CD4-positive, alpha-beta T cell treated with Interferon alpha-2 for 1 hour (primary cell): ENCODE data around the gene CRACR2A.

Experiments
- DNase-seq, 2 donors: peaks; one replicate each; pipeline ENCODE4 v3.0.0-alpha.2; 2020 to 2022

Gene CRACR2A

DNA sequence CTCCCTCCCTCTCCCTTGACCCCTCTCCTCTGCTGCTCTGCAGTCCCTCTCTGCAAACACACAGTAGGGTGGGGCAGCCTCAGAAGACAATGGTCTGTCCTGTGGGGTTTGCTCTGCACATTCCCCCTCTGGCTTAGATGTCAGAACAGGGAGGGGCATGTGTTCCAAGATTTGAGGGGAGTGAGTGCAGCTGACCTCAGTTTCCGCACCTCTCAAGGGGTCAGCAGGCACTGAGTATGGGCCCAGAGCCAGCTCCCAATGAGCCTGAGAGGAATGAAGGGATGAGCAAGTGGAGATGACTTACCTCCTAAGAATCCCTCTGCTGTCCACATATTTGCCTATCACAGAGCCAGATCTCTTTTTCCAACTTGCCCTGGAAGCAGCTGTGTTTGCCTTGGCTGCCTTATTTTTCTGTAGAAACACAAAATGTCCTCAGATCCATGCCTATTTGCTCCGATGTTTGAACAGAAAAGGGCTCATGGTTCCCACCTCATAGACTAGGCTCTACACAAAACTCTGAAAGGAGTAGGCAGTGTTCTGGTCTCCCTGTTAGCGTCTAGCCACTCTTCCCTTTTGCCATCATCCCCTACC is 111.4 kb downstream of the CRACR2A start:
- no peak for DNase-seq

DNA sequence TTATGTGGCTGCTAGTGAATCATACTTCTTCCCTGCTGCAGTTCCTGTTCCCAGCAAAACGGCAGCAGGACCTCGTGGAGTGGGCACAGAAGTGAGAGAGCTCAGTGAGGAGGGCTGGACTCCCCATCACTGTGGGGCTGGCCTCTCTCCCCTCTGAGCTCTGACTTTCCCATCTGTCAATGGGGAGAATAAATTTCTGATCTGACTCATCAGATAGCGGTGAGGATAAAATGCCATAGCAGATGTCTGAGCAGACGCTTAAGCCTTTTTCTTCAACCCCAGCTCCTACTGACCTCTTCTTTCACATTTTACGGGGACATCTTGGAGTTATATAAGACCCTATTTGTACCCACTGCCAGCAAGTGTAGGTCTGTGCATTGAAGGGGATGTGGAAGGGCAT is 116.6 kb downstream of the CRACR2A start:
- DNase-seq: no peak

DNA sequence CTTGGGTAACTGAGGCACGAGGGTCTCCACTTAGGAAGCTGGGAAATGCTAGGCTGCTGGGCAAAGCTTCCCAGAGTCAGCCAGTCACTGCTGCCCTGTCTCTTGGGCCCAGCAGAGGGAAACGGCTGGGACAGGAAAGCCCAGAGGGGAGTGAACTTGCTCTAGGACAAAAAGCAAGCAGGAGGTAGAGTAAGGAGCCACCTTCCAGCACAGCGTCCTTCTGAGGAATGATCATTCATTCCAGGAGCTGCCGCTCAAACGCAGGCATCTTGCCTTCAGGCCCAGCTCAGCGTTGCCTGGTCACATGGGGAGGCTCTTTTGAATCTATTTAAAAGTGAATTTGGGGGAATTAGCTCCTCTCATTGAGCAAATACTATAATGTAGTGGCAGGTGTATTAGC is 118.6 kb downstream of the CRACR2A start:
- no peak for DNase-seq

DNA sequence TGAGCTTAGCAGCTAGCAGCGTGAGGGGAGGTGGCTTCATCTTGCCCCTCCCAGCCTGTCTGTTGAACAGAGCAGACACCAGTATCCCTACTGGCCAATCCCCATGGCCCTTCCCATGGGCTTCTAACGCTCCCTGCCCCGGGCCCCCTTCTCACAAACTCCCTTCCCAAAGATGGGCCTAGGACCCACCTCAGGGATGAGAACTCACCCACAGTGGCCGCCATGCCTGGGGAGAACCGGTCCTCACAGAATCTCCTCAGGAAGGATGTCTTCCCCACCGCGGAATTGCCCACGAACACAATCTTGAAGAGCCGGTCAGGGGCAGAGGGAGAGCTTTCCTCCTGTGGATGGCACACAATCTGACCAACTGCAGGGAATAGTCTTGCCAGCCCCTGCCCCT is 119.5 kb downstream of the CRACR2A start:
- DNase-seq: no peak

DNA sequence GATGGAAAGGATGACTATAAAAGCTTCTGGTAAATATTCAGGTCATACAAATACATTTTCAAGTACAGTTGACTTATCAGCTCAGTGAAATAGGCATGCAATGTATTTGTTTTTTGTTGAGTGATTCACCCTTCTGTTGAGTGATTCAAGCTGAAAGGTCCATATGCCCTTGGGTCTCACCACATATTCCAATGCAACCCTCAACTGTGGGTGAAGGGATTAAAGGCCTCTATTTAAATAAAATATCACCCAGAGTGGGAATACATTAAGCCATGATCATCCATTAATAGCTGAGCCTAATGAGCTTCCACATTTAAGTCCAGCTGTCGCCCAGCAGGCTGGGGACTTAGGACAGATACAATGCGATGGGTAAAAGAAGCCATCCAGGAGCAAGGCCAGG is 120.2 kb downstream of the CRACR2A start:
- no peak for DNase-seq

DNA sequence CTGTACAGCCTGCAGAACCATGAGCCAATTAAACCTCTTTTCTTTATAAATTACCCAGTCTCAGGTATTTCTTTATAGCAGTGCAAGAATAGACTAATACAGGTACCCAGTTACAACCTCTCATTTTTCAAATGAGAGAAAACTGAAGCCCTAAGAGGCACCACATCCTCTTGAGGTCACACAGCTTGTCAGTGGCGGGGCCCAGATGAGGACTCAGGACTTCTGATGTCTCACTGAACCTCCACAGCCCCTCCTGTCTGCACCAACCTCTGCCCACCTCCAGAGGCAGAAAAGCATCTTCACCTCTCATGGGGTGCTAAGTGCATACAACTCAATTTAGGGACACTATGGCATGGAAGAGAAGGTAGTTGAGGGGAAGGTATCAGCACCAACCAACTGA is 120.7 kb downstream of the CRACR2A start:
- no peak for DNase-seq

DNA sequence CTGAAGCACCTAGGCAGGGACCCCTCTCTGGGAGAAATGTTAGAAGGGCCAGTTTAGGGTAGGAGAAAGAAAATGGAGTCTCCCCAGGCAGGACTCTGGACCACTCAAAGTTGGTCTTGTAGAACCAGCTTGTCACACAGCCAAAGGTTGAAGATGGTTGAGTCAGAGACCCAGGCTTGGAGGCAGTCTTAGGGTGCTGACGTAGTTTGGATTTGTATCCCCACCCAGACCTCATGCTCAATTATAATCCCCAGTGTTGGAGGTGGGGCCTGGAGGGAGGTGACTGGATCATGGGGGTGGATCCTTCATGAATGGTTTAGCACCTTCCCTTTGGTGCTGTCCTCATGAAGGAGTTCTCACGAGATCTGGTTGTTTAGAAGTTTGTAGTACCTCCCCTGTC is 121.2 kb downstream of the CRACR2A start:
- no peak for DNase-seq

DNA sequence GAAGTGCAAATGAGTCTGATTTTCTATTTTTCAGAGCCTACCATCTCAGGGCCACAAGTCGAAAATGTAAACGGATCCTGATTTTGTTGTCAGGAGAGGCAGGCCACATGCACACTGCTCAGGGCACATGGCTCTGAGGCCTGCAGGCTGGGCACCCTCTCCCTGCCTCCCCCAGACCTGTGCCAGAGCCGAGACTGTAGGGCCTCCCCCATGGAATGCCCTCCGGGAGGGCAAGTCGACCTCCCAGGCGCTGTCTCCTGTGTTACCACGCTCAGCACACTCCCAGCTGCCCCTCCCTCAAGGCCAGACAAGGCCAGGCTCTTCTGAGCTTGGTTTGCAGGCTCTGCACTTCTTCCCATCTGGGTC is 121.7 kb downstream of the CRACR2A start:
- DNase-seq: no peak

DNA sequence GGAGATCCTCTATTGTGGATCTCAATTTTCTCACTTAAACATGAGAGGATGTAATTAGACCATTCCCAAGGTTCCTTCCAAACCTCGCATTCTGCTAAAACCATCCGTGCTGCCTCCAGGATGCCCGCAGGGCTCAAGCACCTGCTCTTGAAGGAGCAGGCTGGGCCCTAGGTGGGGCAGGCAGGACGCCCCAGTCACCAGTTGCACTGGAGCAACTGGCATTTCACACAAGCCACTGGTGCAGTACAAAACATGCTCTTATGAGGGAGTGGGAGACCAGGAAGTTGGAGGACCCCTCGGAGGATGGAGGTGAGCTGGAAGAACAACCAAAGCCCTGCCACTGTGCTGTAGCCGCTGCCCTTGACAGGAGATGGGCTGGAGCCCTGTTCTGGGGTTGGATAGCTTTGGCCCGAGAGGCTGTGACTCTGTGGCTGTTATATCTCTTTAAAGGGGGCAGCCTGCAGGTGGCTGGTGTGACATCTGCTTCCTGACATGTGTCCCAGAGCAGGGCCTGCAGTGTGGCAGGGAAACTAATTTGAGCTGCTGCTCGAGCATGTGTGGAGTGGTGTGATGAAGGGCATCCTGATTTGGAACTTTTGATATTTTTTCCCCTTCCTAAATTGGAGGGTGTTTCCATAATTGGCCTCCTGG is 122.2 kb downstream of the CRACR2A start:
- DNase-seq: no peak

DNA sequence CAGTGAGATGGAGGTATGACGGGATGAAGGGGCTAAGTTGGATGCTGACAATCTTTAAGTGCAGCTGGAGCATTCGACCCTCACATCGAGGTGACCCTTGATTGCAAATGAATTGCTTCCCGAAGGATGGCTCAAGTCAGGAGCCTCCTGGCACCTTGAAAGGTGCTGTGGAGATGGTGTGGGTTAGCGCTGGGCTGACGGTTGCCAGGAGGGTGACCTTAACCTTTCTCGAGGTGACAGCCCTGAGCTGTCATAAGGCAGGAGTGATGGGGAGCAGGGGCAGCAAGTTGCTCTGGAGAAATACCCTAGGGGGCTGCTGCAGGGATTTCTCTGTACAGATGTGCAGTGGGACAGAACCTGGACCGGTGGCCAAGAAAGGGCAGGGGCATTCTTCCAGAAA is 122.8 kb downstream of the CRACR2A start:
- DNase-seq: no peak

DNA sequence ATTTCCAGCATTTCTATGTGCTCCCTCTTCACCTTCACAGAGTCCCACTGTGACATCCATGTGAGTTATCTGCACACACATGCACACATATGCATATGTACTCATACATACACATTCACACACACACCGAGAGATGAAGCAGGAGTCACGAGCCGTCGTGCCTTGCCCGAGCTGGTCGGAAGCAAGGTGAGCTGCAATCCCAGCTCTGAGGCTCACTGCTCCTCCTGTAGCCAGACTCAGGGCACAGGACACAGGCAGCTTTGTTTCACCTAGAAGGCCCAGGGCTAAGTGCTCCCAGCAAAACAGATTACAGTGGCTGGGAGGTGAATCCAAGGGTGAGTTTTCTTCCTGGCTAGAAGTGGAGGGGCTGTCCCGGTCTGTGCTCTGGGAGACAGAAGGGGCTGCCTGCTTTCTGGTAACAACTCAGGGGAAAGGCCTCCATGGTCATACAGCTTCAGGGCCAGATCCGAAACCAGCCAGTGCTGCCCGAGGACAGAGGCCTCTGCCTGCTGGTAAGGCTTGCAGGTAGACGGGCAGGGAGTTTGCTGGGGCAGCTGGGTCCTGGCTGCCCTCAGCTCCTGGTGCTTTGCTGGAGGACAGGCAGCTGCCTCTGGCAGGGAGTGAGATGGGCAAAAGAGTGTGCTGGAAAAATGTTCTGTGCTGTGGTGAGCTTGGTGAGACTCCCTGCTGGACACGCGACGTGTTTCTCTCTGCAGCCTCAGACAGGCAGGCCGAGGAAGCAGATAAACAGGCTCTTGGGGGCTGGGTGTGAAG is 123.7 kb downstream of the CRACR2A start:
- DNase-seq: no peak

DNA sequence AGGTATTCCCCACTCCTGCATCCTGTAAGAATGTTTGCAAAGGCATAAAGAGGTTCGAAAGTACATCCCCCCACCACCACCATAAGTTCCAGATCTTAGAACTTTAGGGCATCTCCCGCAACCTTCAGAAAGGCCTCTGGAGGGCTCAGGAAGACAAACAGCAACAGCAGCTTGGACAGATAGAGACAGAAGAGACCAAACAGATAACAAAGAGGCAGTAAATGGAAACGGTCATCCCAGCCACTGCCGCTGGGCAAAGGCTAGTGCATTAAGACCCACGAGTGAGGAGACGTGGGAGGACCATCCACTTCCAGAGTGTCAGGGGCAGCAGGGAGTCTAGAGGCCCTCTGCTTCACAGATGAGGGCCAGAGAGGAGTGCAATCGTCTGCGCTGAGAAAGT is 124.3 kb downstream of the CRACR2A start:
- DNase-seq: no peak

DNA sequence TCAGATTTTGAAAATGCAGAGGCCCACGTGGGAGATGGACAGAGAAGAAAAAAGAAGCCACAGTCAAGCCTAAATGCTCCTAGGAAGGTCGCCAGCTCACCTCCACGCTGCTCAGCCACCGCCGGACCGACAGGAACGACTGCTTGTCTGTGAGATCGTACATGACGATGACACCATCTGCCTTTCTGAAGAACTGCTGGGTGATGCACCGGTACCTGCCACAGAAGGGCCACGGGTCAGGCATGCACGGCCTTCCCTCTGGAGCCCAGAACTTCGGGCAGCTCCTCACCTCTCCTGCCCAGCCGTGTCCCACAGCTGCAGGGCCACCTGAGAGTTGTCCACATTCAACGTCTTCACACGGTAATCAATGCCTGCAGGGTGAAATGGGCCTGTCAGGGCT is 125.6 kb downstream of the CRACR2A start:
- no peak for DNase-seq

DNA sequence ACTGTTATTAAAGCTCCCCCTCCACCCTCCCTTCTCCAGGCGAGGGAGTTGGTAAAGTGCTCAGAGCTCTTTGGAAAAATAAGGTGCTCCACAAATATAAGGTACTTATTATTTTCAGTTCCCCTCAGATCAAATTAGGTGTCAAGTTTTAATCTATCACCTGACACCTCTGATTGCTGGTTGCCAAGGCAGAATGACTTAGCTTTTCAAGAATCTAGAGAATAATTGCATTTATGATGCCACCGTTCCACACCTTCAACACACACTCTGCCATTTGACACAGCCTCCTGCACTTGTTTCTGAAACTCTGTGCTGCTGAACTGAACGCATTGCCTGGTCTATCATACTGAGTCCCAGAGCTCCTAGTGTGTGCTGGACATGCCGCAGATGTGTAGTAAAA is 128.6 kb downstream of the CRACR2A start:
- DNase-seq: no peak

DNA sequence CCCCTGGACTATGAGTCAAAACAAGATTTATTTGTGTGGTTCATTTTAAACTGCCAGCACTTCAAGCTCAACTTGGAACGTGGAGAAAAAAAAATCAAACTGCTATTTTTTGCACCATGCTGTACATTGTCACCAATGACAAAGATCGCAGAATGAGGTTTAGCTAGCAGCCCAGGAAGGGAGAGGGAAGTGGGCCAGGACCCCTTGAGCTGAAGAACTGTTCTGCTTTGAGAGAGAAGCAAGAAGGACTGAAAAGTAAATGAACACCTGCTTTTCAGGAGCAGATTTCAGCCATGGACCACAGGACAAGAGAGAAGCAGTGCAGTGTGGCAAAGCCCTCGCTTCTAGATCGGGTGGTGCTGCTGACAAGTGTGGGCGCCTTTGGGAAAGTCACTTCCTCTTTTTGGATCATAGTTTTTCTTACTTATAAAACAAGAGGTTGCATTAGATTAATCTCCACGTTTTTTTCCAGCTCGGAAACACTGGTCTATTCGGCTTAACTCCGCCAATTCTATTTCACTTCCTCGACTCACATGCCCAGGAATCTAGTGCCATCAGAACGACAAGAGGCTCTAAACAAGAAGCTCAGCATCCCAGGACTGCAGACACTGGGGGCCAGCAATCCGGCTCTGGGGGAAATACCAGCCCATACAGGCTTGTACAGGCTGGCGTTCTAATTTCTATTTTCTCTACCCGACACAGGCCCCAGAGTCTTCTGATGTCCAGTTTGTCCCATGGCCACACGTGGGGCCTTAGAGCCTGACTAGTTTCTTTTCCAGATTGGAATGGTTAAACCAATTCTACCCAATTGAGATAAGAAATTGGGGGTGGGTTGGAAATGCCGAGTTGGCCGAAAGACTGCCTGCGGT is 129.9 kb downstream of the CRACR2A start:
- DNase-seq: no peak

DNA sequence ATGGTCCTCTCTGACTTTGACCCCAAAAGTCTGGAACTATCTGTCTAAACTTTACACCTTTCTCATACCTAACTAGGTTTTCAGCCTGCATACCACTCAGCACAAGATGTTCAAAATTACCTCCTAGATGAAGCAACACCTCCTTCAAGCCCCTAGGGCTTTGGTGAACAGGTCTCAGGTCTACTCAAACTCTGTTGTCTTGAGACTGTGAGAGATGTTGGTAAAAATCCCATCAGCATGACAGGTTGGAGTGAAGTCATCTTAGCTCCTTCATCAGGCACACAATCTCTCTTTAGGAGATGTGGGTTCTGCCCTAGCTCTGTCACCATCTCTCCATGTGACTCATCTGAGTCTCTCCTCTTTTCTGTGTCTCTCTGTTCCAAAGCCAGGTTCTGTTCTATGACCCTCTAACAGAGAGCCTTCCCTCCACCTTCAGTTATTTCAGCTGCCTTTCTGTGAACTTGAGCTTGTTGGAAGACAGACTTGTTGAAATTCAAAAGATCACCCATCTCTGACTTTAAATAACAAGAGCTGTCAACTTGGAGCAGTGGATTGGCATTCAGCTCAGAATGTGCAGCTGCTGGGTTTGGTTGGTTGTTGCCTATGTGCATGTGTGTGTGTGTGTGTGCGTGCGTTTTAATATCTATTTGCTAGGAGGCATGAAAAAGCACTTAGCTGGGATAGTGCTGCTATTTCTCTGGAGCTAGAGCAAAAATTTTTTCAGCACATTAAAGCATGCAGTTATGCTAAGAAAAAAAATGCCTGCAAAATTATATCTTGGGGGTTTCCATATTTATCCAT is 130.7 kb downstream of the CRACR2A start:
- DNase-seq: no peak

DNA sequence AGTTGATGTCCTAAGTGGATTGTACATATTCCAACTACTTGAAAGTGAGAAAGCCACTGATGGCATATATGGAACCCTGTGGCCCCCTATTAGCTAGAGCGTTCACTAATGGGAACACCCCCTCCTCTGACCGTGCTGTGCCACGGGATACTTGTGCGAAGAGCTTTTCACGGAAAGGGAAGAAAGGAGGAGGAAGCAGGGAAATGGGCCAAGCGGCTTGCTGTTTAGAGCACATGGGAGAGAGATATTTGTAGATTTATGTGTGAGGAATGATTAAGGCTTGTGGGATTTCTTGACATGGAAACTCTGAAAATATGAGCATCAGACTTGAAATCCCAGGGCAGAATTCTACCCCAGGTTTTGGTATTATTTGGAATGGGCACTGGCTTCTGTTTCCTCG is 132.1 kb downstream of the CRACR2A start:
- DNase-seq: no peak

DNA sequence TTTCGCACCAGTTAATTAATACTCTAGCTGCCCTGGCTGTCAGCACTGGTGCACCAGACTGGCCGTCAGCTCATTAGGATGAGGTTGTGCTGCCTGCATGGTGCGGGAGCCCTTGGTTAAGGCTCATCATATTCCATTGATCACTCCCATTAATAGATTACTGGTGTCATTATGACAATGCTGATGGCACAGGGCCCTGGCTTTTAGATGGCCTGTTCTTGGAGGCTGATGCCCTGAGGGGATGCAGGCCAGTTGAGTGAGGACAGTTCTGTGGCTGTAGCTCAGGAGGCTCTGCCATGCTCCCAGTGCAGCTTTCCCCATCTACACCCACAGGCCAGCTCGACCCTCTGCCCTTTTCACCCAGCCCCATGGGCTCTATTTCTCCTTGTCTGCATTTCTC is 135.3 kb downstream of the CRACR2A start:
- no peak for DNase-seq

DNA sequence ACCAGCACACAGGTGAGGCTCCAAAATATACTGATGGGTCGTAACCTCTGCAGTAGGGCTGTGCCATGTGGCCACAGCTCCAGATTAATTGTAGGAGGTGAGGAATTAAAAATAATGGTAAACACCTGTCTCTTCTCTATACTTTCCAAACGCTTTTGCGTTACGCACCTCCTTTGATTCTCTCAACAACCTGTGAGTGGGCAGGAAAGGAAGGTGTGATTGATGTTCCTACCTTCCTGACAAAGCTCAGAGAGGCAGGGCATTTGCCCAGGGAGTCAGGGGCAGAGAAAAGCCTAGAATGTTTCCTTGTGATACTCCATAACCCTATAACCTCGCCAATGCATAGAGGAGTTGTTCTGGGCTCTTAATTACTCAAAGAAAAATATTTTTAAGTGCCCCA is 137.0 kb downstream of the CRACR2A start:
- no peak for DNase-seq

DNA sequence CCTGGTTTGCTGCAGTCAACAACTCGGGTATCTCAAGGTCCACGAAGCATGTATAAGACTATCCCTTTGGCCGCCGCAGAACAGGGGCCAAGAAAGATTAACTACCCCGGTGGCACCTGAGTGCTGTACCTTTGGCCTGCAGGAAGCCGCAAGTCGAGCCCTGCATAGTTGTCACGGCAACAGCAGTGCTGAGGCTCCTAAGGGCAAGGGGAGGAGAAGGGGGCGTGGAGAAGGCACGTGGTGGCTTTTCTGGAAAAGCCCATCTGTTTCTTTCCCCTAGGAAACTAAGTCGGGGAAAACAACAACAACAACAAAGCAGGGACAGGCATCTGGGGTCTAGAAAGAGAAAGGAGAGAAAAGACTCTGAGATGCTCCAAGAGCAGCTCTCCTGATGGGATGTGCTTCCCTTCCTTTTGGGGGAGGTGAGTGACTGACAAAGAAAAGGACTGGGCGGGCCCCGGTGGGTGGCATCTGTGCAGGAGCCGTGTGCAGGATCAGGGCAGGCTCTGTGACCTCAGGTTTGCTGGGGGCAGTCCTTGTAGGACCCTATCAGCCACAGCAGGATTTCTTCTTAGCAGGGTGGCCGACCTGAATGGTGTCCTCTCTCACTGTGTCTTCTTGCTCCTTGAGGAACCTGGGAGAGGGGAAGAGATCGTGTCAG is 138.0 kb downstream of the CRACR2A start:
- DNase-seq: no peak

DNA sequence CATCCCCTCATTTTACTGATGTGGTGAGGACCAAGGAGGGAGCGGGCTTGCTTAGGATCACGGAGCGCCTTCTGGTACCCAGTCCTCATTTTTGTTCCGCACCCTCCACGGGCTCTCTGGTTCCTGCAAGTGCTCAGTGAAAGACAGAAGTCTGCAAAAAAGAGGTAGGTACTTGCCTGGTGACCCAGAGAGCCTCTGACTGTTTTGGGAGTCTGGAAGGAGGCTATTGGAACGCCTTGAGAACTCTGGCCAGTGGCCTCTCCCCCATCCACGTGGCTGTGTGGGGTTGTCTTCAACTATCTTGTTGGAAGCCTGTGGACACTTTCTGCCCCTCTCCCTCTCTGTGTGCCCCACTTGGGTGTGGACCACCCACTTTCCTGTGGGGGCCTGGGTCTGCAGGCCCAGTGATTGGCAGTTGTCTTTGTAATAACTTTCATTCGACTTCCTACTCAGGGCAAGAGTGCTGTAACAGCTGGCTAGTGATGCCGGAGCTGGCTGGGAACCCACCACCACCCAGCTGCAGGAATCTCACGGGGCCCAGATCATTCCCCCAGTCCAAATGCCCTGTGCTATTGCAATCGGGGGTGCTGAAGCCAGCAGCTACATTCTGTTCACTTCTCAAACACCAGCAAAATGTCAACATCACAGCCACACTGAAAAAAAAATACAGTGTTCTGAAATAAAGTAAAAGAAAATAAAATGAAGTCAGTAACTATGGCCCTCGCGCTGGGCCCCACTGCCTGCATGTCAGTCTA is 139.1 kb downstream of the CRACR2A start:
- no peak for DNase-seq
